Measurements from ENCODE around the gene MAP1LC3B. TPM values are rescaled to one million over a fixed set of nuclear protein-coding genes. Genes with fewer than 3 reads are reported as not detected.

MAP1LC3B gene
- total RNA-seq (2014; rRNA removed; shearing (Covaris generic)) = 43.3 and 43.9 TPM in 2 replicates
- polyA plus RNA-seq (2016; fragmentation: Nextera tagmentation; extraction: Ambion mirVana) = 224 and 226 TPM in 2 replicates

- peak within 1 kb of the TSS; percentile 44 for H2AFZ ChIP-seq
- in situ Hi-C loops (cut with MboI) = no loop called here
- DNase-seq = peak; percentile 97
Measured at GRCh38 chr16:87391950-87392820, at the start of gene MAP1LC3B. MAP1LC3B (plus strand) TSS chr16:87392336; CDS start chr16:87392428, 92 bp downstream.

GRCh38 chr16:87342504-87342903, 49.6 kb upstream of the MAP1LC3B start:
- in situ Hi-C loops (cut with MboI) = no loop called here
- no peaks in the 10 kb centered on the region for H3K9me3 ChIP-seq (ENCODE audit: low read depth)
- no peak for TF ChIP-seq EZH2 (IDR thresholded peaks at IDR 0.05; ENCODE audit: insufficient read depth, poor library complexity, severe bottlenecking)
- no peak for TF ChIP-seq EZH2phosphoT487 (IDR thresholded peaks at IDR 0.05; ENCODE audit: insufficient read depth, low read depth)

More at GRCh38 chr16:87391950-87392820, at the start of gene MAP1LC3B:
- Histone ChIP-seq H3K9ac (peak within 1 kb of the TSS; percentile 95), H3F3A (ENCODE audit: insufficient read depth) (peaks cover 38% of the 10 kb centered on the region), H3K4me2 (ENCODE audit: unreplicated experiment) (peak within 1 kb of the TSS; percentile 96), H3K27ac (peak within 1 kb of the TSS; percentile 89), H4K20me1 (ENCODE audit: insufficient read depth) (peaks cover 28% of the 10 kb centered on the region), H3K36me3 (ENCODE audit: low read depth) (no peaks in the 10 kb centered on the region), H3K27me3 (replicated peaks; ENCODE audit: insufficient read depth) (no peaks in the 10 kb centered on the region), H3K9me2 (ENCODE audit: insufficient read depth) (no peaks in the 10 kb centered on the region), H3K4me3 (peak within 1 kb of the TSS; percentile 83), H3K79me2 (ENCODE audit: insufficient read depth) (peaks cover 46% of the 10 kb centered on the region), H3K4me1 (ENCODE audit: insufficient read depth) (peaks cover 40% of the 10 kb centered on the region), H3K9me3 (ENCODE audit: low read depth) (no peaks in the 10 kb centered on the region)
- WGBS, 2 experiments (ENCODE audit: low coverage in 1 of 2, low lambda C conversion rate in 2 of 2, missing lambda C conversion rate in 2 of 2) = 0% methylated on average over 37 to 66 of the region's 113 CpGs
- no peak for TF ChIP-seq EZH2 (IDR thresholded peaks at IDR 0.05; ENCODE audit: insufficient read depth, poor library complexity, severe bottlenecking)
- no peak for TF ChIP-seq EZH2phosphoT487 (IDR thresholded peaks at IDR 0.05; ENCODE audit: insufficient read depth, low read depth)

GRCh38 chr16:87342978-87343752, 49.0 kb upstream of the MAP1LC3B start:
- H3K79me2 ChIP-seq (ENCODE audit: insufficient read depth) = peaks cover 20% of the 10 kb centered on the region
- H3K9me3 ChIP-seq (ENCODE audit: low read depth) = no peaks in the 10 kb centered on the region
- no peaks in the 10 kb centered on the region for H4K20me1 ChIP-seq (ENCODE audit: insufficient read depth)
- H3K9me2 ChIP-seq (ENCODE audit: insufficient read depth) = no peaks in the 10 kb centered on the region
- H3K4me1 ChIP-seq (ENCODE audit: insufficient read depth) = no peaks in the 10 kb centered on the region
- H3K27me3 ChIP-seq (replicated peaks; ENCODE audit: insufficient read depth) = no peaks in the 10 kb centered on the region
- in situ Hi-C loops (cut with MboI) = no loop called here
- no peak overlapping the region for H3K4me3 ChIP-seq
- peaks cover 7% of the 10 kb centered on the region; the same call in 1 of the 2 replicates for H3K36me3 ChIP-seq (ENCODE audit: low read depth)
- TF ChIP-seq EZH2phosphoT487 (IDR thresholded peaks at IDR 0.05; ENCODE audit: insufficient read depth, low read depth) (no peak), EZH2 (IDR thresholded peaks at IDR 0.05; ENCODE audit: insufficient read depth, poor library complexity, severe bottlenecking) (no peak)
- H3K27ac ChIP-seq = no peak overlapping the region
- DNase-seq = no peak
- H2AFZ ChIP-seq = no peak overlapping the region
- WGBS, 2 experiments (ENCODE audit: low coverage in 1 of 2, low lambda C conversion rate in 2 of 2, missing lambda C conversion rate in 2 of 2) = 85 to 88% methylated on average over 25 to 26 of the region's 26 CpGs
- H3K9ac ChIP-seq = no peak overlapping the region
- H3K4me2 ChIP-seq (ENCODE audit: unreplicated experiment) = no peak overlapping the region
- no peaks in the 10 kb centered on the region for H3F3A ChIP-seq (ENCODE audit: insufficient read depth)

More at GRCh38 chr16:87342504-87342903, 49.6 kb upstream of the MAP1LC3B start:
- WGBS, 2 experiments (ENCODE audit: low coverage in 1 of 2, low lambda C conversion rate in 2 of 2, missing lambda C conversion rate in 2 of 2) = 93 to 94% methylated on average over 20 of the region's 20 CpGs
- H3K9me2 ChIP-seq (ENCODE audit: insufficient read depth) = no peaks in the 10 kb centered on the region
- peaks cover 7% of the 10 kb centered on the region; the same call in 1 of the 2 replicates for H3K36me3 ChIP-seq (ENCODE audit: low read depth)
- H3K4me3 ChIP-seq = no peak overlapping the region
- no peaks in the 10 kb centered on the region for H3K27me3 ChIP-seq (replicated peaks; ENCODE audit: insufficient read depth)
- H3F3A ChIP-seq (ENCODE audit: insufficient read depth) = no peaks in the 10 kb centered on the region
- H3K4me1 ChIP-seq (ENCODE audit: insufficient read depth) = no peaks in the 10 kb centered on the region
- H3K9ac ChIP-seq = no peak overlapping the region
- H3K79me2 ChIP-seq (ENCODE audit: insufficient read depth) = peaks cover 15% of the 10 kb centered on the region
- no peak overlapping the region for H3K4me2 ChIP-seq (ENCODE audit: unreplicated experiment)
- H4K20me1 ChIP-seq (ENCODE audit: insufficient read depth) = no peaks in the 10 kb centered on the region
- no peak overlapping the region for H3K27ac ChIP-seq
- DNase-seq = no peak
- H2AFZ ChIP-seq = no peak overlapping the region

GRCh38 chr16:87343753-87344050, 48.4 kb upstream of the MAP1LC3B start:
- Histone ChIP-seq H3K36me3 (ENCODE audit: low read depth) (peaks cover 7% of the 10 kb centered on the region; the same call in 1 of the 2 replicates), H3K4me1 (ENCODE audit: insufficient read depth) (no peaks in the 10 kb centered on the region), H3K27ac (no peak overlapping the region), H3F3A (ENCODE audit: insufficient read depth) (no peaks in the 10 kb centered on the region), H2AFZ (no peak overlapping the region), H3K9me2 (ENCODE audit: insufficient read depth) (no peaks in the 10 kb centered on the region), H4K20me1 (ENCODE audit: insufficient read depth) (no peaks in the 10 kb centered on the region), H3K79me2 (ENCODE audit: insufficient read depth) (peaks cover 24% of the 10 kb centered on the region), H3K9me3 (ENCODE audit: low read depth) (no peaks in the 10 kb centered on the region), H3K4me2 (ENCODE audit: unreplicated experiment) (no peak overlapping the region), H3K27me3 (replicated peaks; ENCODE audit: insufficient read depth) (no peaks in the 10 kb centered on the region), H3K4me3 (no peak overlapping the region), H3K9ac (no peak overlapping the region)
- no peak for DNase-seq
- no peak for TF ChIP-seq EZH2 (IDR thresholded peaks at IDR 0.05; ENCODE audit: insufficient read depth, poor library complexity, severe bottlenecking)
- no peak for TF ChIP-seq EZH2phosphoT487 (IDR thresholded peaks at IDR 0.05; ENCODE audit: insufficient read depth, low read depth)
- WGBS, 2 experiments (ENCODE audit: low coverage in 1 of 2, low lambda C conversion rate in 2 of 2, missing lambda C conversion rate in 2 of 2) = 82 to 84% methylated on average over 11 of the region's 11 CpGs
- in situ Hi-C loops (cut with MboI) = no loop called here

Measured in GM23248 (cell line).